NB4 (cell line): ENCODE results near the gene PRR5L.

Experiments
- CTCF ChIP-seq: IDR thresholded peaks from one replicate; pipeline ENCODE4 v1.5.1; 2012; ENCODE audit warnings: low read depth, low read length
- MAX ChIP-seq: IDR thresholded peaks from 2 replicates; pipeline ENCODE4 v1.6.1; 2011; ENCODE audit warnings: low read depth, low read length

GRCh38 chr11:36341915-36342314 is 45.8 kb downstream of the PRR5L start:
- TF ChIP-seq CTCF (no peak), MAX (no peak)
